Thymus (tissue), 11 donors: ENCODE results near the gene NTHL1. TPM values are rescaled to one million over a fixed set of nuclear protein-coding genes. Genes with fewer than 3 reads are reported as not detected.

ENCODE experiments used
- DNase-seq, 9 donors: peaks; one replicate each; pipeline ENCODE4 v3.0.0-alpha.2; 2013; ENCODE audit warnings: low spot score in 9 of 9, low read depth in 6 of 9, missing footprints in 1 of 9
- H3K27ac ChIP-seq, 2 donors: one replicate each; pipeline ENCODE4 v1.5.1; 2013; ENCODE audit warnings: control low read depth in 1 of 2, low read depth in 1 of 2, low read length in 1 of 2, mild to moderate bottlenecking in 1 of 2, moderate library complexity in 1 of 2
- H3K27me3 ChIP-seq, 2 donors: one replicate each; pipeline ENCODE4 v1.5.1; 2013; ENCODE audit warnings: low read length in 1 of 2; ENCODE audit not compliant: control insufficient read depth in 2 of 2, insufficient read depth in 1 of 2
- H3K36me3 ChIP-seq, 2 donors: one replicate each; pipeline ENCODE4 v1.5.1; 2013; ENCODE audit warnings: low read length in 1 of 2, mild to moderate bottlenecking in 1 of 2, moderate library complexity in 1 of 2; ENCODE audit not compliant: control insufficient read depth in 2 of 2, insufficient read depth in 2 of 2
- H3K4me1 ChIP-seq, 2 donors: one replicate each; pipeline ENCODE4 v1.5.1; 2013; ENCODE audit warnings: low read length in 2 of 2; ENCODE audit not compliant: control insufficient read depth in 2 of 2, insufficient read depth in 2 of 2
- H3K4me3 ChIP-seq, 2 donors: one replicate each; pipeline ENCODE4 v1.5.1; 2013; ENCODE audit warnings: low read length in 2 of 2, control low read depth in 1 of 2, mild to moderate bottlenecking in 1 of 2
- H3K9me3 ChIP-seq, 2 donors: one replicate each; pipeline ENCODE4 v1.5.1; 2013; ENCODE audit warnings: low read length in 1 of 2, mild to moderate bottlenecking in 1 of 2; ENCODE audit not compliant: control insufficient read depth in 2 of 2, insufficient read depth in 1 of 2
- WGBS: extraction: QIAGEN DNeasy Blood & Tissue Kit; methylation state at CpG from one replicate; pipeline ENCODE4 v1.1.7; 2013; 5-methylcytosine and 5-hydroxymethylcytosine counted together
- polyA plus RNA-seq: library from polyadenylated mRNA; stranded (reverse); fragments of 200-250 nt; gene quantifications from one replicate; pipeline ENCODE4 v1.2.3, GENCODE V29; 2013
- total RNA-seq: library from RNA; stranded (reverse); fragments of 120-200 nt; gene quantifications from one replicate; pipeline ENCODE4 v1.2.4, GENCODE V29; 2013
- donor health status: healthy.

The NTHL1 gene
- total and polyA plus RNA-seq, 2 donors, result 32.7 TPM

- Histone ChIP-seq H3K27ac (no peak overlapping the region), H3K9me3 (no peaks in the 10 kb centered on the region), H3K27me3 (no peaks in the 10 kb centered on the region), H3K4me1 (peaks cover 0 to 5% of the 10 kb centered on the region in 2 donors), H3K4me3 (no peak overlapping the region), H3K36me3 (peaks cover 69 to 82% of the 10 kb centered on the region in 2 donors)
- no peak for DNase-seq
- 97% methylated on average over 49 of the region's 49 CpGs for WGBS
Measured at GRCh38 chr16:2091547-2092255, 44.1 kb upstream of the NTHL1 start.

- WGBS, result 87% methylated on average over 101 of the region's 101 CpGs
- DNase-seq, result peak in 8 of 9 donors; percentile 13 to 79 (median 44)
Measured at GRCh38 chr16:2090777-2091546, 43.3 kb upstream of the NTHL1 start.

GRCh38 chr16:2090481-2090776 is 42.8 kb upstream of the NTHL1 start:
- no peak overlapping the region for H3K4me3 ChIP-seq
- DNase-seq, result no peak
- whole genome bisulfite sequencing, result 97% methylated on average over 14 of the region's 14 CpGs

More at GRCh38 chr16:2090777-2091546, 43.3 kb upstream of the NTHL1 start:
- Histone ChIP-seq H3K36me3 (peaks cover 69 to 86% of the 10 kb centered on the region in 2 donors), H3K4me1 (peaks cover 0 to 5% of the 10 kb centered on the region in 2 donors), H3K9me3 (no peaks in the 10 kb centered on the region), H3K27me3 (no peaks in the 10 kb centered on the region), H3K27ac (no peak overlapping the region), H3K4me3 (no peak overlapping the region)

GRCh38 chr16:2089706-2090480 is 42.3 kb upstream of the NTHL1 start:
- no peak overlapping the region for H3K27ac ChIP-seq
- no peaks in the 10 kb centered on the region for H3K9me3 ChIP-seq
- peaks cover 73 to 89% of the 10 kb centered on the region in 2 donors for H3K36me3 ChIP-seq
- H3K27me3 ChIP-seq, result no peaks in the 10 kb centered on the region
- no peak for DNase-seq
- peaks cover 0 to 5% of the 10 kb centered on the region in 2 donors for H3K4me1 ChIP-seq
- 97% methylated on average over 44 of the region's 44 CpGs for WGBS
- no peak overlapping the region for H3K4me3 ChIP-seq

More at GRCh38 chr16:2090481-2090776, 42.8 kb upstream of the NTHL1 start:
- Histone ChIP-seq H3K9me3 (no peaks in the 10 kb centered on the region), H3K4me1 (peaks cover 0 to 5% of the 10 kb centered on the region in 2 donors), H3K36me3 (peaks cover 70 to 87% of the 10 kb centered on the region in 2 donors), H3K27me3 (no peaks in the 10 kb centered on the region), H3K27ac (no peak overlapping the region)

GRCh38 chr16:2088759-2089358 is 41.2 kb upstream of the NTHL1 start:
- H3K4me3 ChIP-seq, result no peak overlapping the region
- H3K27me3 ChIP-seq, result no peaks in the 10 kb centered on the region
- no peaks in the 10 kb centered on the region for H3K9me3 ChIP-seq
- no peak for DNase-seq
- H3K36me3 ChIP-seq, result peaks cover 76 to 94% of the 10 kb centered on the region in 2 donors
- WGBS, result 93% methylated on average over 20 of the region's 20 CpGs
- H3K4me1 ChIP-seq, result peaks cover 0 to 12% of the 10 kb centered on the region in 2 donors
- H3K27ac ChIP-seq, result no peak overlapping the region

GRCh38 chr16:2087748-2088631 is 40.4 kb upstream of the NTHL1 start:
- peaks cover 70 to 92% of the 10 kb centered on the region in 2 donors for H3K36me3 ChIP-seq
- no peaks in the 10 kb centered on the region for H3K9me3 ChIP-seq
- H3K27ac ChIP-seq, result no peak overlapping the region
- H3K4me3 ChIP-seq, result no peak overlapping the region
- H3K4me1 ChIP-seq, result peaks cover 0 to 20% of the 10 kb centered on the region in 2 donors
- H3K27me3 ChIP-seq, result no peaks in the 10 kb centered on the region
- WGBS, result 97% methylated on average over 41 of the region's 41 CpGs
- DNase-seq, result no peak

- WGBS, result 97% methylated on average over 30 of the region's 30 CpGs
- DNase-seq, result no peak
- H3K4me1 ChIP-seq, result peaks cover 0 to 29% of the 10 kb centered on the region in 2 donors
Measured at GRCh38 chr16:2086812-2087747, 39.4 kb upstream of the NTHL1 start.

More at GRCh38 chr16:2086812-2087747, 39.4 kb upstream of the NTHL1 start:
- H3K9me3 ChIP-seq, result no peaks in the 10 kb centered on the region
- H3K36me3 ChIP-seq, result peaks cover 68 to 93% of the 10 kb centered on the region in 2 donors
- H3K4me3 ChIP-seq, result no peak overlapping the region
- H3K27ac ChIP-seq, result no peak overlapping the region
- H3K27me3 ChIP-seq, result no peaks in the 10 kb centered on the region
